Ammon's horn (tissue), 1 donor: Measurements from ENCODE around the gene HSPBP1.

ENCODE experiments used
- DNase-seq: peaks from one replicate; pipeline ENCODE4 v3.0.0-alpha.2; 2016; ENCODE audit warnings: low spot score

Gene HSPBP1

GRCh38 chr19:55213547-55213946 lies 66.4 kb downstream of the HSPBP1 start:
- no peak for DNase-seq

GRCh38 chr19:55212447-55212846 lies 67.5 kb downstream of the HSPBP1 start:
- DNase-seq, result no peak
